Measurements from ENCODE around the gene PPFIA2. TPM values are rescaled to one million over a fixed set of nuclear protein-coding genes. Genes with fewer than 3 reads are reported as not detected.
"Not testable (repeated sequence)": the region's sequence is repeated elsewhere in the genome, so short reads cannot be mapped to it uniquely, and the experiment has no call there.

PPFIA2 gene
- polyA plus RNA-seq, 12 donors, result 1.3 to 3.0 (median 2.2) TPM; not detected in 2

- no peak for DNase-seq
Measured at GRCh38 chr12:81670759-81671158, 88.4 kb downstream of the PPFIA2 start.

GRCh38 chr12:81668475-81668874, 90.7 kb downstream of the PPFIA2 start:
- no peak for DNase-seq

GRCh38 chr12:81659310-81659709, 99.8 kb downstream of the PPFIA2 start:
- not testable (repeated sequence) for DNase-seq

- DNase-seq, result peak; percentile 40
Measured at GRCh38 chr12:81644503-81644902, 114.6 kb downstream of the PPFIA2 start.

GRCh38 chr12:81639196-81639595, 120.0 kb downstream of the PPFIA2 start:
- DNase-seq, result no peak

GRCh38 chr12:81633127-81633526, 126.0 kb downstream of the PPFIA2 start:
- no peak for DNase-seq

- DNase-seq, result peak; percentile 37
Measured at GRCh38 chr12:81627336-81628189, 131.6 kb downstream of the PPFIA2 start.

GRCh38 chr12:81626406-81626805, 132.7 kb downstream of the PPFIA2 start:
- no peak for DNase-seq

GRCh38 chr12:81617915-81618314, 141.2 kb downstream of the PPFIA2 start:
- no peak for DNase-seq

- DNase-seq, result no peak
Measured at GRCh38 chr12:81615026-81615588, 144.0 kb downstream of the PPFIA2 start.

- no peak for DNase-seq
Measured at GRCh38 chr12:81610955-81611889, 147.9 kb downstream of the PPFIA2 start.

GRCh38 chr12:81597928-81598604, 161.1 kb downstream of the PPFIA2 start:
- no peak for DNase-seq

- DNase-seq, result no peak
Measured at GRCh38 chr12:81596558-81596957, 162.6 kb downstream of the PPFIA2 start.

GRCh38 chr12:81591256-81591655, 167.9 kb downstream of the PPFIA2 start:
- DNase-seq, result no peak

GRCh38 chr12:81590703-81591102, 168.4 kb downstream of the PPFIA2 start:
- not testable (repeated sequence) for DNase-seq

- no peak for DNase-seq
Measured at GRCh38 chr12:81588235-81589008, 170.7 kb downstream of the PPFIA2 start.

GRCh38 chr12:81585787-81586186, 173.4 kb downstream of the PPFIA2 start:
- no peak for DNase-seq

GRCh38 chr12:81573228-81573627, 185.9 kb downstream of the PPFIA2 start:
- DNase-seq, result no peak

- no peak for DNase-seq
Measured at GRCh38 chr12:81572411-81572810, 186.7 kb downstream of the PPFIA2 start.

- DNase-seq, result no peak
Measured at GRCh38 chr12:81570234-81570633, 188.9 kb downstream of the PPFIA2 start.

- no peak for DNase-seq
Measured at GRCh38 chr12:81564237-81564636, 194.9 kb downstream of the PPFIA2 start.

Measured in muscle of arm (tissue), 12 donors.